ENCODE measurements around the gene CDH13.

Gene CDH13

DNA sequence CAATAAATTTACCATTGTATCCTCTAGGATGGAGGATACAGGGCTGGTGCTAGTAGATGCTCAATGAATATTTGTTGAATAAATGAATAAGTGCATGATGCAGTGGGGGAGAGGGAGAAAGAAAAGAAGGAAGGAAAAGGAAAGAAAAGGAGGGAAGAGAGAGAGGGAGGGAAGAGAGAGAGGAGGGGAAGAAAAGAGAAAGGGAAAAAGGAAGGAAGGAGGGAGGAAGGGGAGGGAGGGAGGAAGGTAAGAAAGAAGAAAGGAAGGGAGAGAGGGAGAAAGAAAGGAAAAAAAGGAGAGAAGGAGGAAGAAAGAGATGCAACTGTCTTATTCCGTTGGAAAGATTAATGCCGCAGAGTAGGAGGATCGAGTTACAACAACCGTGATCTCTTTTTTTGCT is 1211.4 kb downstream of the CDH13 start:
- Histone ChIP-seq H3K4me3 (replicated peaks; ENCODE audit: low read depth, low read length) (no peak overlapping the region), H3K27me3 (replicated peaks; ENCODE audit: control insufficient read depth, insufficient read depth, low read length) (no peaks in the 10 kb centered on the region), H3K36me3 (ENCODE audit: control insufficient read depth, insufficient read depth, low read length) (no peaks in the 10 kb centered on the region)
- no peak for DNase-seq (ENCODE audit: extremely low read depth, insufficient read length)
- no peak for TF ChIP-seq CTCF (IDR thresholded peaks at IDR 0.05; ENCODE audit: insufficient read depth, low read length, poor library complexity, severe bottlenecking)

DNA sequence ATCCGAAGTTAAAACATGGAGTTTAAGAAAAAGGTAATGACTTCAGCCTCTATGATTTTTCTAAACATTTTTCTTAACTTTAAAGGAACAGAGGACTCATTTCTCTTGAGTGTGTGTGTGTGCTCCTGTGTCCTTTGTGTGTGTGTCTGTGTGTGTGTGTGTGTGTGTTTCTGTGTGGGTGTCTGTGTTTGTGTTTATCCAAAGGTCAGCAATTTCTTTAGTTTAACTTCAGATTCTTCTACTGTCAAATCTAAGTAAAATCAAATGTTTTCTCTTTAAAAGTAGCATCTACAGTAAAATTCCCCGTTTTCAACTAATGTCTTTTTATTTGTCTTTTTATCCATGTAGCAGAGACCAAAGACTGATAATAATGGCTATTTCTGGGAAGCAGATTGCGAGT is 1212.8 kb downstream of the CDH13 start:
- H3K4me3 ChIP-seq (replicated peaks; ENCODE audit: low read depth, low read length) = no peak overlapping the region
- no peak for TF ChIP-seq CTCF (IDR thresholded peaks at IDR 0.05; ENCODE audit: insufficient read depth, low read length, poor library complexity, severe bottlenecking)
- peaks cover 2% of the 10 kb centered on the region; the same call in 1 of the 2 replicates for H3K27me3 ChIP-seq (replicated peaks; ENCODE audit: control insufficient read depth, insufficient read depth, low read length)
- H3K36me3 ChIP-seq (ENCODE audit: control insufficient read depth, insufficient read depth, low read length) = no peaks in the 10 kb centered on the region
- no peak for DNase-seq (ENCODE audit: extremely low read depth, insufficient read length)

- H3K36me3 ChIP-seq (ENCODE audit: control insufficient read depth, insufficient read depth, low read length) = no peaks in the 10 kb centered on the region
- H3K4me3 ChIP-seq (replicated peaks; ENCODE audit: low read depth, low read length) = no peak overlapping the region
- peaks cover 2% of the 10 kb centered on the region; the same call in 1 of the 2 replicates for H3K27me3 ChIP-seq (replicated peaks; ENCODE audit: control insufficient read depth, insufficient read depth, low read length)
- DNase-seq (ENCODE audit: extremely low read depth, insufficient read length) = no peak
- no peak for TF ChIP-seq CTCF (IDR thresholded peaks at IDR 0.05; ENCODE audit: insufficient read depth, low read length, poor library complexity, severe bottlenecking)
Measured at GRCh38 chr16:83840060-83840617, 1213.4 kb downstream of the CDH13 start.

DNA sequence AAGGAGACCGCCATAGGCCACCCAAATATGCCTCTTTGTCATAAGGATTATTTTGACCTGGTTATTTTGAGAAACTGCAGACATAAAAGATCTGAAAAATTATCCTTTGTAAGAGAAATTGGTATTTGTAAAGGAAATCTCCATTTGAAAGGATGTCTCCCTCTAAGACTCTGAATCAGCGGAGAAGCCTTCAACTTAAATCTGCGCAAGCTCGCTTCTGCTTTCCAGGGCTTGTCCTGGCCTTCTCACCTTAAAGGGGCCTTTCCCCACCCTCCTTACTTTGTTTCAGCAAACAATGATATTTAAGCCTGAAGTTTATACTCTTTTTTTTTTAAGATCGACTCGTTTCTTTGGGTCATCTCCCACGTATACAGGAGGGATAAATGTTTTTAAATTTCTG is 1215.5 kb downstream of the CDH13 start:
- no peak for TF ChIP-seq CTCF (IDR thresholded peaks at IDR 0.05; ENCODE audit: insufficient read depth, low read length, poor library complexity, severe bottlenecking)
- DNase-seq (ENCODE audit: extremely low read depth, insufficient read length) = no peak
- Histone ChIP-seq H3K4me3 (replicated peaks; ENCODE audit: low read depth, low read length) (no peak overlapping the region), H3K36me3 (ENCODE audit: control insufficient read depth, insufficient read depth, low read length) (no peaks in the 10 kb centered on the region), H3K27me3 (replicated peaks; ENCODE audit: control insufficient read depth, insufficient read depth, low read length) (peaks cover 2% of the 10 kb centered on the region; the same call in 1 of the 2 replicates)

DNA sequence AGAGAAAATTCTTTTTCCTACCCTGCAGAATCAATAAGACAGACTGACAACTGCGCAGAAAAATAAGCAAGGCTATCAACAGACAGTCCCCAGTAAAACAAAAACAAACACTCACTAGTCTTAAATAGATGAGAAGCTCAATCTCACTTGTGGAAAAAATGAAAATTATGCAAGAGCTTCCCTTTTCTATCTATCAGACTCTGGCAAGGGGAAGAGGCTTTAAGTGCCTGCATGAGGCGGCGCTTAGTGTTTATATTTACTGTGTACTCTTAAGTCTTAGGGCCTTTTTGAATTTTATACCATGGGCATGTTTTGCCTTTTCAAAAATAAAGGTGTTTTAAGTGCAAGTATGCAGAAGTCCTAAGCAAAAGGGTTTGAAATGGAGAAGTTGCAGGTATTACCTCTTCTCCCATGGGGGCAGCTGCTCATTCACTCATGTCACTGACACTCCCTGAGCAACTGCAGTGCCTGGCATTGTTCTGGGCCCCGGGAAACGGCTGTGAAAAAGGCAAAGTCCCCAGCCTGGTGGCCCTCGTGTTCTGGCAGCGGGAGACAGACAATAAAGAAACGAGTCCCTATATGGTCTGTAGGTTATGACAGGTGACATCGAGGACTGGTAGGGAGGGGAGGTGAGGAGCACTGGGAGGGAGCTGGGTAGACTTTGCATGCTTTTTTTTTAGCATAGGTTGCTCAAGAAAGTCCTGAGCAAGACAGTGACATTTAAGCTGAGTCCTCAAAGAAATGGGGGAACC is 1216.2 kb downstream of the CDH13 start:
- no peak for DNase-seq (ENCODE audit: extremely low read depth, insufficient read length)
- H3K36me3 ChIP-seq (ENCODE audit: control insufficient read depth, insufficient read depth, low read length) = no peaks in the 10 kb centered on the region

More for the DNA sequence above, 1216.2 kb downstream of the CDH13 start:
- no peak for TF ChIP-seq CTCF (IDR thresholded peaks at IDR 0.05; ENCODE audit: insufficient read depth, low read length, poor library complexity, severe bottlenecking)
- no peak overlapping the region for H3K4me3 ChIP-seq (replicated peaks; ENCODE audit: low read depth, low read length)
- H3K27me3 ChIP-seq (replicated peaks; ENCODE audit: control insufficient read depth, insufficient read depth, low read length) = peaks cover 2% of the 10 kb centered on the region; the same call in 1 of the 2 replicates
